Measurements from ENCODE around the gene FAXC. TPM values are rescaled to one million over a fixed set of nuclear protein-coding genes. Genes with fewer than 3 reads are reported as not detected.

Gene FAXC
- total and polyA plus RNA-seq, 2 donors (not counting 3 experiments of a cell fraction or from before 2014, with no cell fraction given), result 3.4 to 3.6 TPM

DNA sequence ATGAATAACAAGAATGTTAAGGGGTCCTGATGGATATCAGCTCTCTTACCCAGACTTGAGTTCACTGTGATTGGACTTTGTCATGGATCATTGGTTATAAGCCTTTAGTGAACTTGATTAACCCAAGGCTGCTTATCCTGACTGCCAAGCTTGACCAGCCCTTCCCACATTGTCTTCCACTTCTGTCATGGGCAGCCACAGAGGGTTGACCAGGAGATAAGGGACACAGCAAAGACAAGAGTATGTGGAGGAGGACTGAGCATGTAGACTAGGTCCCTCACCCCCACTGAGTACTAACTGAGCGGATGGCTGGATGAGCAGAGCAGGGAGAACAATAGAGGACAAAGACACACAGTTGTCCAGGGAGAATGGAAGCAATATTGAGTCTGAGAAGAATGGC, 52.5 kb downstream of the FAXC start:
- no peaks in the 10 kb centered on the region for H3K9me3 ChIP-seq (replicated peaks; ENCODE audit: control insufficient read depth, insufficient read depth, low read length)
- H3K4me3 ChIP-seq (replicated peaks in 1 of 3; ENCODE audit: insufficient read depth in 1 of 3, low read depth in 1 of 3, low read length in 3 of 3), result no peak overlapping the region
- ChIA-PET POLR2A (no interaction called here), CTCF (no interaction called here)
- no peak for DNase-seq (ENCODE audit: low read depth, low spot score)
- H4K20me1 ChIP-seq (replicated peaks; ENCODE audit: control insufficient read depth, extremely low read depth, insufficient read depth, low read length), result no peaks in the 10 kb centered on the region
- H3K36me3 ChIP-seq (ENCODE audit: control insufficient read depth in 2 of 2, extremely low read depth in 1 of 2, insufficient read depth in 2 of 2, low read length in 2 of 2), result no peaks in the 10 kb centered on the region
- no peaks in the 10 kb centered on the region for H3K27me3 ChIP-seq (ENCODE audit: control insufficient read depth in 2 of 2, insufficient read depth in 2 of 2, low read length in 2 of 2)
- intact Hi-C loops (cut with micrococcal nuclease) (no loop called here), dilution Hi-C loops (cut with MboI; ENCODE audit: extremely low pct_ligation_motif_present, low sequenced_read_pairs) (no loop called here)
- no peaks in the 10 kb centered on the region for H3K79me2 ChIP-seq (ENCODE audit: control insufficient read depth, insufficient read depth, low read length)
- H3K4me2 ChIP-seq (ENCODE audit: insufficient read depth, low read length), result no peak overlapping the region
- no peaks in the 10 kb centered on the region for H3K4me1 ChIP-seq (ENCODE audit: control insufficient read depth, extremely low read depth, insufficient read depth, low read length)
- BruUV-seq (replicated peaks), result no TSS peak
- no peak for FAIRE-seq
- no peak overlapping the region for H3K27ac ChIP-seq (ENCODE audit: insufficient read depth, low read depth, low read length)
- TF ChIP-seq EZH2 (IDR thresholded peaks at IDR 0.05; ENCODE audit: borderline replicate concordance, low read depth, low read length, severe bottlenecking), result no peak
- TF ChIP-seq POLR2A (IDR thresholded peaks at IDR 0.05; ENCODE audit: low read depth, low read length), result no peak
- TF ChIP-seq JUN (IDR thresholded peaks at IDR 0.05; ENCODE audit: borderline replicate concordance, insufficient read depth, insufficient read length, low read depth), result no peak
- no peak for TF ChIP-seq FOS (IDR thresholded peaks at IDR 0.05; ENCODE audit: borderline replicate concordance, insufficient read depth, low read length)
- TF ChIP-seq, protein P1, sequence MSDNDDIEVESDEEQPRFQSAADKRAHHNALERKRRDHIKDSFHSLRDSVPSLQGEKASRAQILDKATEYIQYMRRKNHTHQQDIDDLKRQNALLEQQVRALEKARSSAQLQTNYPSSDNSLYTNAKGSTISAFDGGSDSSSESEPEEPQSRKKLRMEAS (IDR thresholded peaks at IDR 0.05; ENCODE audit: insufficient read depth, insufficient read length), result no peak
- TF ChIP-seq, protein P2, sequence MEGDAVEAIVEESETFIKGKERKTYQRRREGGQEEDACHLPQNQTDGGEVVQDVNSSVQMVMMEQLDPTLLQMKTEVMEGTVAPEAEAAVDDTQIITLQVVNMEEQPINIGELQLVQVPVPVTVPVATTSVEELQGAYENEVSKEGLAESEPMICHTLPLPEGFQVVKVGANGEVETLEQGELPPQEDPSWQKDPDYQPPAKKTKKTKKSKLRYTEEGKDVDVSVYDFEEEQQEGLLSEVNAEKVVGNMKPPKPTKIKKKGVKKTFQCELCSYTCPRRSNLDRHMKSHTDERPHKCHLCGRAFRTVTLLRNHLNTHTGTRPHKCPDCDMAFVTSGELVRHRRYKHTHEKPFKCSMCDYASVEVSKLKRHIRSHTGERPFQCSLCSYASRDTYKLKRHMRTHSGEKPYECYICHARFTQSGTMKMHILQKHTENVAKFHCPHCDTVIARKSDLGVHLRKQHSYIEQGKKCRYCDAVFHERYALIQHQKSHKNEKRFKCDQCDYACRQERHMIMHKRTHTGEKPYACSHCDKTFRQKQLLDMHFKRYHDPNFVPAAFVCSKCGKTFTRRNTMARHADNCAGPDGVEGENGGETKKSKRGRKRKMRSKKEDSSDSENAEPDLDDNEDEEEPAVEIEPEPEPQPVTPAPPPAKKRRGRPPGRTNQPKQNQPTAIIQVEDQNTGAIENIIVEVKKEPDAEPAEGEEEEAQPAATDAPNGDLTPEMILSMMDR (IDR thresholded peaks at IDR 0.05; ENCODE audit: extremely low read depth in 1 of 2, insufficient read depth in 1 of 2, low read depth in 1 of 2, low read length in 2 of 2), result no peak
- no peak for TF ChIP-seq POLR2AphosphoS5 (IDR thresholded peaks at IDR 0.05; ENCODE audit: insufficient read depth, low read depth, low read length)
- no peak for TF ChIP-seq MYC (IDR thresholded peaks at IDR 0.05; ENCODE audit: low read depth, low read length)
- TF ChIP-seq GATA2 (IDR thresholded peaks at IDR 0.05; ENCODE audit: insufficient read depth, insufficient read length, low read depth, low read length), result no peak
- no peaks in the 10 kb centered on the region for H3K9me1 ChIP-seq (replicated peaks; ENCODE audit: control insufficient read depth, extremely low read depth, insufficient read depth, low read length)
- H3K9ac ChIP-seq (replicated peaks; ENCODE audit: extremely low read depth, insufficient read depth, low read length), result no peak overlapping the region
- no peak overlapping the region for H2AFZ ChIP-seq (ENCODE audit: low read depth, low read length)

Measured in endothelial cell of umbilical vein (primary cell).